ENCODE data around the gene USH1G.

USH1G gene

GRCh38 chr17:74964246-74964761 is 41.2 kb upstream of the USH1G start:
- H2BK5ac ChIP-seq (ENCODE audit: low read depth, low read length, poor library complexity), result no peak overlapping the region
- H3K4me2 ChIP-seq (ENCODE audit: low read length), result no peak overlapping the region
- no peak overlapping the region for H4K12ac ChIP-seq (ENCODE audit: low read depth, low read length)
- no peak overlapping the region for H3K23ac ChIP-seq (ENCODE audit: low read length)
- no peak overlapping the region for H3K4ac ChIP-seq (ENCODE audit: low read depth, low read length)
- H3K4me1 ChIP-seq (ENCODE audit: control insufficient read depth in 1 of 2, insufficient read depth in 2 of 2, low read length in 2 of 2), result peaks cover 10 to 11% of the 10 kb centered on the region in 2 experiments
- no peak overlapping the region for H3K18ac ChIP-seq (ENCODE audit: low read length)
- H3K9me3 ChIP-seq (ENCODE audit: insufficient read depth, low read depth, low read length), result peaks cover 4% of the 10 kb centered on the region
- no peak overlapping the region for H2AFZ ChIP-seq (ENCODE audit: insufficient read depth, low read length, poor library complexity)
- no peak overlapping the region for H4K8ac ChIP-seq (ENCODE audit: low read depth, low read length)
- no peak overlapping the region for H3K4me3 ChIP-seq (ENCODE audit: low read depth, low read length)
- H3K27me3 ChIP-seq (ENCODE audit: insufficient read depth, low read length), result no peaks in the 10 kb centered on the region
- H3K9ac ChIP-seq (ENCODE audit: low read length), result no peak overlapping the region
- H3K36me3 ChIP-seq (ENCODE audit: control insufficient read depth in 1 of 2, insufficient read depth in 2 of 2, low read length in 2 of 2), result no peaks in the 10 kb centered on the region
- H3K27ac ChIP-seq (ENCODE audit: low read depth, low read length), result no peak overlapping the region
- no peak overlapping the region for H2BK12ac ChIP-seq (ENCODE audit: low read length)
- peaks cover 4% of the 10 kb centered on the region for H3K79me1 ChIP-seq (ENCODE audit: low read length)
- no peak for DNase-seq
- H4K91ac ChIP-seq (ENCODE audit: low read depth, low read length), result no peak overlapping the region
- no CpG with 5 or more reads among the region's 12 CpGs for WGBS (ENCODE audit: extremely low coverage, insufficient coverage, insufficient read length)
- H2AK5ac ChIP-seq (ENCODE audit: low read length), result no peak overlapping the region
- no peak overlapping the region for H2BK120ac ChIP-seq (ENCODE audit: insufficient read depth, low read length, poor library complexity)
- no peak overlapping the region for H3K14ac ChIP-seq (ENCODE audit: low read length)
- H3K79me2 ChIP-seq (ENCODE audit: control insufficient read depth, insufficient read depth, low read length, poor library complexity), result no peaks in the 10 kb centered on the region

GRCh38 chr17:74963656-74964055 is 40.6 kb upstream of the USH1G start:
- Histone ChIP-seq H2AK5ac (ENCODE audit: low read length) (no peak overlapping the region), H3K36me3 (ENCODE audit: control insufficient read depth in 1 of 2, insufficient read depth in 2 of 2, low read length in 2 of 2) (no peaks in the 10 kb centered on the region), H3K27ac (ENCODE audit: low read depth, low read length) (no peak overlapping the region), H3K4me3 (ENCODE audit: low read depth, low read length) (no peak overlapping the region), H4K12ac (ENCODE audit: low read depth, low read length) (no peak overlapping the region), H3K79me1 (ENCODE audit: low read length) (peaks cover 2% of the 10 kb centered on the region), H3K9ac (ENCODE audit: low read length) (no peak overlapping the region), H4K8ac (ENCODE audit: low read depth, low read length) (no peak overlapping the region), H3K23ac (ENCODE audit: low read length) (no peak overlapping the region), H2BK120ac (ENCODE audit: insufficient read depth, low read length, poor library complexity) (no peak overlapping the region), H3K4me1 (ENCODE audit: control insufficient read depth in 1 of 2, insufficient read depth in 2 of 2, low read length in 2 of 2) (peaks cover 7 to 8% of the 10 kb centered on the region in 2 experiments), H3K9me3 (ENCODE audit: insufficient read depth, low read depth, low read length) (peaks cover 4% of the 10 kb centered on the region), H3K4me2 (ENCODE audit: low read length) (no peak overlapping the region), H3K79me2 (ENCODE audit: control insufficient read depth, insufficient read depth, low read length, poor library complexity) (no peaks in the 10 kb centered on the region), H3K4ac (ENCODE audit: low read depth, low read length) (no peak overlapping the region), H2AFZ (ENCODE audit: insufficient read depth, low read length, poor library complexity) (no peak overlapping the region), H2BK12ac (ENCODE audit: low read length) (no peak overlapping the region), H2BK5ac (ENCODE audit: low read depth, low read length, poor library complexity) (no peak overlapping the region), H4K91ac (ENCODE audit: low read depth, low read length) (no peak overlapping the region), H3K18ac (ENCODE audit: low read length) (no peak overlapping the region), H3K27me3 (ENCODE audit: insufficient read depth, low read length) (no peaks in the 10 kb centered on the region), H3K14ac (ENCODE audit: low read length) (no peak overlapping the region)
- no CpG with 5 or more reads among the region's 12 CpGs for WGBS (ENCODE audit: extremely low coverage, insufficient coverage, insufficient read length)
- DNase-seq, result no peak

- no peaks in the 10 kb centered on the region for H3K79me1 ChIP-seq (ENCODE audit: low read length)
- WGBS (ENCODE audit: extremely low coverage, insufficient coverage, insufficient read length), result no CpG with 5 or more reads among the region's 18 CpGs
- H3K27me3 ChIP-seq (ENCODE audit: insufficient read depth, low read length), result no peaks in the 10 kb centered on the region
- H3K18ac ChIP-seq (ENCODE audit: low read length), result no peak overlapping the region
- H2BK5ac ChIP-seq (ENCODE audit: low read depth, low read length, poor library complexity), result no peak overlapping the region
- no peaks in the 10 kb centered on the region for H3K36me3 ChIP-seq (ENCODE audit: control insufficient read depth in 1 of 2, insufficient read depth in 2 of 2, low read length in 2 of 2)
- H3K4me3 ChIP-seq (ENCODE audit: low read depth, low read length), result no peak overlapping the region
- no peak overlapping the region for H4K91ac ChIP-seq (ENCODE audit: low read depth, low read length)
- no peak overlapping the region for H3K14ac ChIP-seq (ENCODE audit: low read length)
- H3K9me3 ChIP-seq (ENCODE audit: insufficient read depth, low read depth, low read length), result peaks cover 4% of the 10 kb centered on the region
- no peak overlapping the region for H3K23ac ChIP-seq (ENCODE audit: low read length)
- H4K8ac ChIP-seq (ENCODE audit: low read depth, low read length), result no peak overlapping the region
- H3K4me1 ChIP-seq (ENCODE audit: control insufficient read depth in 1 of 2, insufficient read depth in 2 of 2, low read length in 2 of 2), result peaks cover 0 to 1% of the 10 kb centered on the region in 2 experiments
- no peaks in the 10 kb centered on the region for H3K79me2 ChIP-seq (ENCODE audit: control insufficient read depth, insufficient read depth, low read length, poor library complexity)
- H2AK5ac ChIP-seq (ENCODE audit: low read length), result no peak overlapping the region
- H3K9ac ChIP-seq (ENCODE audit: low read length), result no peak overlapping the region
- DNase-seq, result no peak
- H2BK12ac ChIP-seq (ENCODE audit: low read length), result no peak overlapping the region
- no peak overlapping the region for H2AFZ ChIP-seq (ENCODE audit: insufficient read depth, low read length, poor library complexity)
- H3K4ac ChIP-seq (ENCODE audit: low read depth, low read length), result no peak overlapping the region
- no peak overlapping the region for H3K4me2 ChIP-seq (ENCODE audit: low read length)
- no peak overlapping the region for H4K12ac ChIP-seq (ENCODE audit: low read depth, low read length)
- no peak overlapping the region for H2BK120ac ChIP-seq (ENCODE audit: insufficient read depth, low read length, poor library complexity)
- H3K27ac ChIP-seq (ENCODE audit: low read depth, low read length), result no peak overlapping the region
These were observed 39.8 kb upstream of the USH1G start for GRCh38 chr17:74962622-74963394.

- no peaks in the 10 kb centered on the region for H3K79me1 ChIP-seq (ENCODE audit: low read length)
- H2BK12ac ChIP-seq (ENCODE audit: low read length), result no peak overlapping the region
- no peaks in the 10 kb centered on the region for H3K79me2 ChIP-seq (ENCODE audit: control insufficient read depth, insufficient read depth, low read length, poor library complexity)
- no peak overlapping the region for H3K23ac ChIP-seq (ENCODE audit: low read length)
- H3K9me3 ChIP-seq (ENCODE audit: insufficient read depth, low read depth, low read length), result peaks cover 4% of the 10 kb centered on the region
- no CpG with 5 or more reads among the region's 23 CpGs for WGBS (ENCODE audit: extremely low coverage, insufficient coverage, insufficient read length)
- no peak overlapping the region for H4K12ac ChIP-seq (ENCODE audit: low read depth, low read length)
- H3K14ac ChIP-seq (ENCODE audit: low read length), result no peak overlapping the region
- no peak overlapping the region for H4K91ac ChIP-seq (ENCODE audit: low read depth, low read length)
- H4K8ac ChIP-seq (ENCODE audit: low read depth, low read length), result no peak overlapping the region
- no peaks in the 10 kb centered on the region for H3K36me3 ChIP-seq (ENCODE audit: control insufficient read depth in 1 of 2, insufficient read depth in 2 of 2, low read length in 2 of 2)
- H3K4ac ChIP-seq (ENCODE audit: low read depth, low read length), result no peak overlapping the region
- no peak overlapping the region for H3K4me3 ChIP-seq (ENCODE audit: low read depth, low read length)
- H2BK120ac ChIP-seq (ENCODE audit: insufficient read depth, low read length, poor library complexity), result no peak overlapping the region
- H3K18ac ChIP-seq (ENCODE audit: low read length), result no peak overlapping the region
- H2AFZ ChIP-seq (ENCODE audit: insufficient read depth, low read length, poor library complexity), result no peak overlapping the region
- H3K4me1 ChIP-seq (ENCODE audit: control insufficient read depth in 1 of 2, insufficient read depth in 2 of 2, low read length in 2 of 2), result peaks cover 0 to 1% of the 10 kb centered on the region in 2 experiments
- no peak overlapping the region for H2BK5ac ChIP-seq (ENCODE audit: low read depth, low read length, poor library complexity)
- no peak overlapping the region for H3K9ac ChIP-seq (ENCODE audit: low read length)
- peak overlapping the region; percentile 44 for H2AK5ac ChIP-seq (ENCODE audit: low read length)
- H3K27ac ChIP-seq (ENCODE audit: low read depth, low read length), result no peak overlapping the region
- H3K27me3 ChIP-seq (ENCODE audit: insufficient read depth, low read length), result no peaks in the 10 kb centered on the region
- peak; percentile 72 to 96 for DNase-seq
- H3K4me2 ChIP-seq (ENCODE audit: low read length), result no peak overlapping the region
These were observed 38.7 kb upstream of the USH1G start for GRCh38 chr17:74961657-74962350.

Measured in trophoblast cell (in vitro differentiated cells and primary cell).